SK-N-SH (cell line): ENCODE data around the gene PRSS1. TPM values are rescaled to one million over a fixed set of nuclear protein-coding genes. Genes with fewer than 3 reads are reported as not detected.

Experiments
- CTCF ChIA-PET: fragments of 300-600, 350-600 bp; formaldehyde crosslinking; extraction: SDS; loops from one replicate; lab custom pipeline; 2021; lab: Yijun Ruan, JAX
- POLR2A ChIA-PET: fragments of 350-600 bp; sonication (Branson Sonifier 250); formaldehyde crosslinking; extraction: SDS; loops from one replicate; lab custom pipeline; 2020; ENCODE audit warnings: antibody characterized with exemption, inconsistent platforms; lab: Yijun Ruan, JAX
- DNase-seq: peaks from one replicate; pipeline ENCODE4 v3.0.0; 2012
- H2AFZ ChIP-seq: fragments of 200-600 bp; sonication (generic); 2 replicates; pipeline ENCODE4 v1.8.1; 2016; ENCODE audit warnings: antibody characterized with exemption, mild to moderate bottlenecking, low read depth
- H3F3A ChIP-seq: fragments of 200-600 bp; sonication (generic); replicated peaks from 2 replicates; pipeline ENCODE3; 2016; ENCODE audit warnings: antibody characterized with exemption, mild to moderate bottlenecking; ENCODE audit not compliant: insufficient read depth
- H3K27ac ChIP-seq, 2 experiments: fragments of 200-500 bp in 1 of 2; fragments of 200-600 bp in 1 of 2; sonication (Bioruptor generic) in 1 of 2; sonication (generic), shearing (Covaris generic) in 1 of 2; 2 replicates each; pipeline versions ENCODE4 v1.5.1 to v1.6.1; 2014 to 2016; ENCODE audit warnings: low read depth in 2 of 2, inconsistent platforms in 1 of 2, low read length in 1 of 2, mild to moderate bottlenecking in 1 of 2, mixed read lengths in 1 of 2
- H3K27me3 ChIP-seq: fragments of 200-600 bp; sonication (generic), shearing (Covaris generic); 2 replicates; pipeline ENCODE4 v1.6.1; 2016; ENCODE audit warnings: mixed run types; ENCODE audit not compliant: insufficient read depth
- H3K36me3 ChIP-seq, 2 experiments: fragments of 200-500 bp in 1 of 2; fragments of 200-600 bp in 1 of 2; sonication (Bioruptor generic) in 1 of 2; sonication (generic) in 1 of 2; replicated peaks in 1 of 2; 2 replicates each; pipeline versions ENCODE3 to v1.5.1; 2014 to 2016; ENCODE audit warnings: low read length in 1 of 2, mild to moderate bottlenecking in 1 of 2; ENCODE audit not compliant: insufficient read depth in 2 of 2, control insufficient read depth in 1 of 2
- H3K4me1 ChIP-seq, 2 experiments: fragments of 200-500 bp in 1 of 2; fragments of 200-600 bp in 1 of 2; sonication (Bioruptor generic) in 1 of 2; sonication (generic), shearing (Covaris generic) in 1 of 2; 2 replicates each; pipeline versions ENCODE4 v1.5.1 to v1.6.1; 2014 to 2016; ENCODE audit warnings: low read depth in 1 of 2, low read length in 1 of 2, mixed run types in 1 of 2; ENCODE audit not compliant: insufficient read depth in 2 of 2, control insufficient read depth in 1 of 2
- H3K4me2 ChIP-seq: fragments of 200-600 bp; sonication (generic), shearing (Covaris generic); 2 replicates; pipeline ENCODE4 v1.6.1; 2017; ENCODE audit warnings: mixed run types
- H3K4me3 ChIP-seq, 2 experiments: fragments of 200-500 bp in 1 of 2; fragments of 200-600 bp in 1 of 2; sonication (Bioruptor generic) in 1 of 2; sonication (generic), shearing (Covaris generic) in 1 of 2; 2 replicates each; pipeline versions ENCODE4 v1.5.1 to v1.8.1; 2014 to 2016; ENCODE audit warnings: low read depth in 2 of 2, inconsistent platforms in 1 of 2, low read length in 1 of 2, mild to moderate bottlenecking in 1 of 2, mixed read lengths in 1 of 2, moderate library complexity in 1 of 2
- H3K79me2 ChIP-seq: fragments of 200-600 bp; sonication (generic); 2 replicates; pipeline ENCODE4 v1.8.1; 2017; ENCODE audit warnings: mild to moderate bottlenecking; ENCODE audit not compliant: insufficient read depth
- H3K9ac ChIP-seq: fragments of 200-600 bp; sonication (generic); 2 replicates; pipeline ENCODE4 v1.6.1; 2017; ENCODE audit warnings: mixed run types
- H3K9me2 ChIP-seq: fragments of 200-600 bp; sonication (generic); 2 replicates; pipeline ENCODE4 v1.6.1; 2017; ENCODE audit warnings: mixed run types
- H3K9me3 ChIP-seq: fragments of 200-600 bp; sonication (generic); 2 replicates; pipeline ENCODE4 v1.6.1; 2017; ENCODE audit warnings: mixed run types, mild to moderate bottlenecking, moderate library complexity
- H4K20me1 ChIP-seq: fragments of 200-600 bp; sonication (generic); 2 replicates; pipeline ENCODE4 v1.6.1; 2017; ENCODE audit warnings: mild to moderate bottlenecking, mixed run types; ENCODE audit not compliant: insufficient read depth
- ELF1 ChIP-seq: IDR thresholded peaks from 2 replicates; pipeline ENCODE4 v1.4.0; 2012
- EZH2phosphoT487 ChIP-seq: fragments of 200-600 bp; sonication (generic); IDR thresholded peaks from 2 replicates; pipeline ENCODE4 v1.6.1; 2017; ENCODE audit warnings: low read depth, mixed run types, mild to moderate bottlenecking, antibody characterized with exemption, moderate library complexity, borderline replicate concordance
- FOXM1 ChIP-seq: IDR thresholded peaks from 2 replicates; pipeline ENCODE4 v1.4.0; 2012; ENCODE audit warnings: low read depth, mild to moderate bottlenecking
- GABPA ChIP-seq: IDR thresholded peaks from 2 replicates; pipeline ENCODE4 v1.4.0; 2012; ENCODE audit warnings: low read depth, mild to moderate bottlenecking
- IRF3 ChIP-seq: fragments of 150-350 bp; IDR thresholded peaks from 2 replicates; pipeline ENCODE4 v1.6.1; 2016; ENCODE audit warnings: mild to moderate bottlenecking, low read depth, low read length
- MAX ChIP-seq: IDR thresholded peaks from 2 replicates; pipeline ENCODE4 v1.4.0; 2012; ENCODE audit warnings: low read depth
- NFIC ChIP-seq: IDR thresholded peaks from 2 replicates; pipeline ENCODE4 v1.4.0; 2012; ENCODE audit warnings: borderline replicate concordance
- NRF1 ChIP-seq: IDR thresholded peaks from 2 replicates; pipeline ENCODE4 v1.6.1; 2012; ENCODE audit warnings: low read depth, mild to moderate bottlenecking, low read length
- REST ChIP-seq: IDR thresholded peaks from 2 replicates; pipeline ENCODE4 v1.6.1; 2012; ENCODE audit warnings: mild to moderate bottlenecking, low read depth, low read length, moderate library complexity
- SMC3 ChIP-seq: IDR thresholded peaks from 2 replicates; pipeline ENCODE4 v1.6.1; 2012; ENCODE audit warnings: low read depth, low read length, improper control_type of control experiment
- TAF1 ChIP-seq: IDR thresholded peaks from 2 replicates; pipeline ENCODE4 v1.6.1; 2012; ENCODE audit warnings: low read depth, mild to moderate bottlenecking, low read length, moderate library complexity, borderline replicate concordance
- USF1 ChIP-seq: IDR thresholded peaks from 2 replicates; pipeline ENCODE4 v1.4.0; 2012; ENCODE audit warnings: low read depth, borderline replicate concordance
- WGBS: methylation state at CpG from one replicate; pipeline ENCODE4 v1.1.6; 2017; ENCODE audit warnings: low lambda C conversion rate; 5-methylcytosine and 5-hydroxymethylcytosine counted together
- polyA plus RNA-seq, 3 experiments: library from polyadenylated mRNA; depleted of rRNA; stranded (reverse); fragments of >200 nt; gene quantifications; 2 replicates each; pipeline ENCODE4 v1.2.3, GENCODE V29; 2012

Gene PRSS1
- polyA plus RNA-seq, 1 of the 3 experiments (the other 2 are of a cell fraction), result not detected

GRCh38 chr7:142792593-142792992 lies 43.3 kb downstream of the PRSS1 start:
- POLR2A ChIA-PET, result no interaction called here
- H3K9me2 ChIP-seq, result no peaks in the 10 kb centered on the region

More at GRCh38 chr7:142792593-142792992, 43.3 kb downstream of the PRSS1 start:
- Histone ChIP-seq H4K20me1 (no peaks in the 10 kb centered on the region), H3F3A (no peaks in the 10 kb centered on the region), H3K4me2 (no peak overlapping the region), H3K4me3 (no peak overlapping the region), H3K9ac (no peak overlapping the region), H3K79me2 (no peaks in the 10 kb centered on the region), H3K4me1 (peaks cover 0 to 9% of the 10 kb centered on the region in 2 experiments; a peak in 1 of 4 replicates), H3K36me3 (no peaks in the 10 kb centered on the region), H3K27me3 (peaks cover 61% of the 10 kb centered on the region), H3K27ac (no peak overlapping the region), H3K9me3 (no peaks in the 10 kb centered on the region), H2AFZ (no peak overlapping the region)
- TF ChIP-seq MAX (no peak), IRF3 (no peak), TAF1 (no peak), NRF1 (no peak), USF1 (no peak), REST (no peak), ELF1 (no peak), SMC3 (no peak), EZH2phosphoT487 (no peak), NFIC (no peak), GABPA (no peak), FOXM1 (no peak)
- CTCF ChIA-PET, result interaction anchor here (0.9 to 19.8 kb wide), 8 partner anchors 9 to 333 kb away, joined by 3 to 488 read pairs (median 100); no protein-coding TSS in a partner anchor
- WGBS, result 42% methylated on average over 2 of the region's 2 CpGs
- no peak for DNase-seq
